HFF-Myc (cell line): ENCODE measurements around the gene CPB2.

Experiments
- DNase-seq: peaks from one replicate; pipeline ENCODE4 v3.0.0-alpha.2; 2011; ENCODE audit warnings: low read depth; ENCODE audit errors: extremely low read depth
- H3K4me3 ChIP-seq: replicated peaks from 2 replicates; pipeline ENCODE4 v1.5.1; 2011; ENCODE audit warnings: low read depth, mild to moderate bottlenecking, control low read depth, low read length
- CTCF ChIP-seq: IDR thresholded peaks from 2 replicates; pipeline ENCODE4 v1.5.1; 2012; ENCODE audit warnings: mild to moderate bottlenecking, low read depth, low read length, control low read depth; ENCODE audit errors: missing control alignments

Gene CPB2

GRCh38 chr13:46050771-46051170, 54.1 kb downstream of the CPB2 start:
- H3K4me3 ChIP-seq = peak overlapping the region; percentile 65
- no peak for DNase-seq
- no peak for TF ChIP-seq CTCF

GRCh38 chr13:46045424-46045823, 59.4 kb downstream of the CPB2 start:
- no peak for DNase-seq
- no peak for TF ChIP-seq CTCF
- H3K4me3 ChIP-seq = no peak overlapping the region

- TF ChIP-seq CTCF = no peak
- H3K4me3 ChIP-seq = no peak overlapping the region
- no peak for DNase-seq
Observed at GRCh38 chr13:46043647-46044046, 61.2 kb downstream of the CPB2 start.

- no peak for TF ChIP-seq CTCF
- no peak overlapping the region for H3K4me3 ChIP-seq
- DNase-seq = no peak
Observed at GRCh38 chr13:46041419-46041839, 63.4 kb downstream of the CPB2 start.

GRCh38 chr13:46040763-46041162, 64.1 kb downstream of the CPB2 start:
- TF ChIP-seq CTCF = no peak

GRCh38 chr13:46039411-46040182, 65.2 kb downstream of the CPB2 start:
- no peak for TF ChIP-seq CTCF
- no peak overlapping the region for H3K4me3 ChIP-seq
- peak; percentile 17 for DNase-seq

More at GRCh38 chr13:46040763-46041162, 64.1 kb downstream of the CPB2 start:
- no peak for DNase-seq
- H3K4me3 ChIP-seq = no peak overlapping the region
